Measurements from ENCODE around the gene PCED1B.
"Not testable (repeated sequence)": the region's sequence is repeated elsewhere in the genome, so short reads cannot be mapped to it uniquely, and the experiment has no call there.

Gene PCED1B

GRCh38 chr12:47214001-47214619 lies 134.7 kb downstream of the PCED1B start:
- DNase-seq: no peak

- DNase-seq: no peak
Observed at GRCh38 chr12:47214771-47215170, 135.3 kb downstream of the PCED1B start.

- DNase-seq: no peak
Observed at GRCh38 chr12:47216150-47216677, 136.8 kb downstream of the PCED1B start.

GRCh38 chr12:47217595-47217869 lies 138.1 kb downstream of the PCED1B start:
- not testable (repeated sequence) for DNase-seq

GRCh38 chr12:47218191-47218654 lies 138.8 kb downstream of the PCED1B start:
- DNase-seq: no peak

GRCh38 chr12:47219243-47219642 lies 139.8 kb downstream of the PCED1B start:
- DNase-seq: no peak

GRCh38 chr12:47221256-47222023 lies 142.0 kb downstream of the PCED1B start:
- DNase-seq: no peak

- DNase-seq: no peak
Observed at GRCh38 chr12:47222520-47223030, 143.2 kb downstream of the PCED1B start.

- no peak for DNase-seq
Observed at GRCh38 chr12:47223031-47223847, 143.8 kb downstream of the PCED1B start.

- DNase-seq: no peak
Observed at GRCh38 chr12:47223848-47224213, 144.4 kb downstream of the PCED1B start.

GRCh38 chr12:47224563-47225133 lies 145.2 kb downstream of the PCED1B start:
- DNase-seq: no peak

GRCh38 chr12:47225356-47225755 lies 145.9 kb downstream of the PCED1B start:
- no peak for DNase-seq

GRCh38 chr12:47226199-47226598 lies 146.8 kb downstream of the PCED1B start:
- DNase-seq: no peak

- no peak for DNase-seq
Observed at GRCh38 chr12:47228802-47229201, 149.4 kb downstream of the PCED1B start.

- no peak for DNase-seq
Observed at GRCh38 chr12:47231456-47231855, 152.0 kb downstream of the PCED1B start.

- no peak for DNase-seq
Observed at GRCh38 chr12:47234576-47235141, 155.2 kb downstream of the PCED1B start.

- no peak for DNase-seq
Observed at GRCh38 chr12:47235258-47236040, 156.0 kb downstream of the PCED1B start.

GRCh38 chr12:47236109-47236714 lies 156.8 kb downstream of the PCED1B start:
- no peak for DNase-seq

GRCh38 chr12:47237751-47238211 lies 158.4 kb downstream of the PCED1B start:
- no peak for DNase-seq

- DNase-seq: no peak
Observed at GRCh38 chr12:47238669-47239114, 159.3 kb downstream of the PCED1B start.

- no peak for DNase-seq
Observed at GRCh38 chr12:47242426-47242825, 163.0 kb downstream of the PCED1B start.

Data from NCI-H2107 (cell line).